Measurements from ENCODE around the gene SPATA31E1. TPM values are rescaled to one million over a fixed set of nuclear protein-coding genes. Genes with fewer than 3 reads are reported as not detected.

SPATA31E1 gene
- total RNA-seq, 1 experiment from 2014 or later = 0.04 TPM

DNA sequence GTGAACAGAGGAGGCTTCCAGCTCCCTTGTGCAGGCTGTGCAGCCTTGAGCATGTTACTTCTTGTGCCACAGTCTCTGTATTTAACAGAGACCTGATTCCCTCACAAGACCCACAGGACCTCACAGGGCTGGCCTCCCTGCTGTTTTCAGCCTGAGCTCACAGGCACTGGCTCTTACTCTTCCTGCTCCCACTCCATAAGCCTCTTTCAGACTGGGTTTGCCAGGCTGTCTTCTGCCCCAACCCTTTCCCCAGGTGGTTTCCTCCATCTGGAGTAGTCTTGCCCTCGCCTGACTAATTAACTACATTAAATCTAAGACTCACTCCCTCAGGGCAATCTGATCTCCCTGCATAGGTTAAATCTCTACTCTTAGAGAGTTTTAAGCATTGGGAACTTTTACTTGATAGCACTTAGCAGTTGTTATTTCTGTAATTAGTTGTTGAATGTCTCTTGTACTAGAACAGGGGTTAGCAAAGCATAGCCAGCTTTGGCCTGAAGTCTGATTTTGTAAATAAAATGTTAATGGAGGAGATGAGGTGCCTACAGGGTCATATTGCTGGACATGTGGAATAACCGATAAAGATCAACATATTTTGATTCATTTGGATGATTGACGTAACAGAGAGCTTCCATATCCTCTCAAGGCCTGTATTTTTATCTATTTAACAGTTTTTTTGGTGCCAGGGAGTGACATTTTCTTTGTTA is 28.6 kb upstream of the SPATA31E1 start:
- intact Hi-C loops (cut with micrococcal nuclease) = no loop called here
- ChIA-PET CTCF (no interaction called here), POLR2A (ENCODE audit: unreplicated experiment) (no interaction called here)
- H3K9ac ChIP-seq (ENCODE audit: low read length) = no peak overlapping the region
- H3K9me2 ChIP-seq (replicated peaks; ENCODE audit: low read length) = no peaks in the 10 kb centered on the region
- no peaks in the 10 kb centered on the region for H3K27me3 ChIP-seq (ENCODE audit: low read length)
- H3K79me2 ChIP-seq (ENCODE audit: low read length) = no peaks in the 10 kb centered on the region
- H3K9me3 ChIP-seq (ENCODE audit: low read length) = no peaks in the 10 kb centered on the region
- no peaks in the 10 kb centered on the region for H3F3A ChIP-seq (ENCODE audit: low read length, unreplicated experiment)
- ATAC-seq (no peak), DNase-seq (no peak)
- TF ChIP-seq EZH2phosphoT487 (IDR thresholded peaks at IDR 0.05; ENCODE audit: borderline replicate concordance, low read length) (no peak), EZH2 (IDR thresholded peaks at IDR 0.05; ENCODE audit: low read length, unreplicated experiment) (no peak), CTCF (conservative IDR thresholded peaks at IDR 0.05; ENCODE audit: low read depth, low read length) (no peak)
- no peak overlapping the region for H3K4me2 ChIP-seq (ENCODE audit: low read length)
- H3K4me3 ChIP-seq (ENCODE audit: low read length) = no peak overlapping the region
- no peaks in the 10 kb centered on the region for H3K36me3 ChIP-seq (ENCODE audit: low read depth, low read length)
- no peaks in the 10 kb centered on the region for H4K20me1 ChIP-seq (ENCODE audit: low read length)
- no peak overlapping the region for H2AFZ ChIP-seq (ENCODE audit: low read length)
- no peak overlapping the region for H3K27ac ChIP-seq (ENCODE audit: low read length)
- H3K4me1 ChIP-seq (ENCODE audit: insufficient read depth, low read length) = no peaks in the 10 kb centered on the region; the same call in 1 of the 2 replicates
- no TSS peak for BruUV-seq (replicated peaks)

DNA sequence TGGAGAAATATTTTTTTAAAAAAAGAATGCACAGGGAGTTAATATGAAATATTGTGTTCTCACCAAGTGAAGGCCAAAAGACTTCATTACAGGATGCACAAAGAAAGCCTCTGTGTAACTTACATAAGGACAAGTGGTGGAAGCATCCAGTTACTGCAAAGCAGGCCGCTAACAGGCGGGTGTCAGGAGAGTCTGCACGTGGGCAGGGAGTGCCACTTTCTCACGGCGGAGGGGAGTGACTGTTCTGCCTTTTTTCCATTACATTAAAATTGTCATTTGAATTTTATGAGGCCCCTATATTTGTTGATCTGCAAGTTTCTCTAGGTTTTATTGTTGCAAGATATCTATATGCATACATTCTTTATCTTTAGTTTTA is 28.1 kb upstream of the SPATA31E1 start:
- Histone ChIP-seq H3F3A (ENCODE audit: low read length, unreplicated experiment) (no peaks in the 10 kb centered on the region), H3K9ac (ENCODE audit: low read length) (no peak overlapping the region), H3K36me3 (ENCODE audit: low read depth, low read length) (no peaks in the 10 kb centered on the region), H3K27ac (ENCODE audit: low read length) (no peak overlapping the region), H3K79me2 (ENCODE audit: low read length) (no peaks in the 10 kb centered on the region), H3K4me3 (ENCODE audit: low read length) (no peak overlapping the region), H3K4me1 (ENCODE audit: insufficient read depth, low read length) (no peaks in the 10 kb centered on the region; the same call in 1 of the 2 replicates), H3K27me3 (ENCODE audit: low read length) (no peaks in the 10 kb centered on the region), H4K20me1 (ENCODE audit: low read length) (no peaks in the 10 kb centered on the region), H2AFZ (ENCODE audit: low read length) (no peak overlapping the region), H3K4me2 (ENCODE audit: low read length) (no peak overlapping the region), H3K9me2 (replicated peaks; ENCODE audit: low read length) (no peaks in the 10 kb centered on the region), H3K9me3 (ENCODE audit: low read length) (no peaks in the 10 kb centered on the region)
- intact Hi-C loops (cut with micrococcal nuclease) = no loop called here
- ChIA-PET POLR2A (ENCODE audit: unreplicated experiment) (no interaction called here), CTCF (no interaction called here)
- TF ChIP-seq EZH2phosphoT487 (IDR thresholded peaks at IDR 0.05; ENCODE audit: borderline replicate concordance, low read length) = no peak
- no peak for TF ChIP-seq EZH2 (IDR thresholded peaks at IDR 0.05; ENCODE audit: low read length, unreplicated experiment)
- no peak for TF ChIP-seq CTCF (conservative IDR thresholded peaks at IDR 0.05; ENCODE audit: low read depth, low read length)
- BruUV-seq (replicated peaks) = no TSS peak
- DNase-seq (no peak), ATAC-seq (no peak)

DNA sequence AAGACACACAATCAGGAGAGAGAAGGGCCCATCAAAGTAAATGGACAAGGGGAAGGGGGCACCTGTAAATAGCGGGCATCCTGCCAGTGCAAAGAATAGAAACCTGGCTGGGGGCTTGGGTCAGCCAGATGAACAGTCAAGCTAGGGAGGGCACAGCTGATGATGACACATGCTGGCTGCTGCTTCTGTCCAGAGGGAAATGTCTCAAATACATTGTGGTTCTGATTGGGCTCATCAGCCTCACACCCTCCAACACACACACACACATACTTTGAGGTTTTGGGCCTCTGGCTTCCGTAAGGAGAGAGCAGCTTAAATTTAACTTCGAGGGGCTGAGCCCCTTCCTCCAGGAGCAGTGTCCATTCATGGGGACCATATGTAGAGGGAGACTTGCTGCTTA is 27.6 kb upstream of the SPATA31E1 start:
- no peaks in the 10 kb centered on the region for H3K9me3 ChIP-seq (ENCODE audit: low read length)
- H3K36me3 ChIP-seq (ENCODE audit: low read depth, low read length) = no peaks in the 10 kb centered on the region
- H3K4me2 ChIP-seq (ENCODE audit: low read length) = no peak overlapping the region
- ATAC-seq = no peak
- TF ChIP-seq CTCF (conservative IDR thresholded peaks at IDR 0.05; ENCODE audit: low read depth, low read length) = no peak
- intact Hi-C loops (cut with micrococcal nuclease) = no loop called here
- no peak overlapping the region for H3K9ac ChIP-seq (ENCODE audit: low read length)
- no peaks in the 10 kb centered on the region for H3K79me2 ChIP-seq (ENCODE audit: low read length)
- DNase-seq = no peak
- no peaks in the 10 kb centered on the region for H4K20me1 ChIP-seq (ENCODE audit: low read length)
- no peak overlapping the region for H3K27ac ChIP-seq (ENCODE audit: low read length)
- H3K4me3 ChIP-seq (ENCODE audit: low read length) = no peak overlapping the region
- no TSS peak for BruUV-seq (replicated peaks)
- H2AFZ ChIP-seq (ENCODE audit: low read length) = no peak overlapping the region
- POLR2A ChIA-PET (ENCODE audit: unreplicated experiment) = no interaction called here
- no peaks in the 10 kb centered on the region; the same call in 1 of the 2 replicates for H3K4me1 ChIP-seq (ENCODE audit: insufficient read depth, low read length)
- no peaks in the 10 kb centered on the region for H3F3A ChIP-seq (ENCODE audit: low read length, unreplicated experiment)
- no peaks in the 10 kb centered on the region for H3K27me3 ChIP-seq (ENCODE audit: low read length)
- H3K9me2 ChIP-seq (replicated peaks; ENCODE audit: low read length) = no peaks in the 10 kb centered on the region
- CTCF ChIA-PET = no interaction called here

Measured in PC-3 (cell line).